NCI-H2196 (cell line): ENCODE measurements around the gene ARGFX.
"Not testable (repeated sequence)": the region's sequence is repeated elsewhere in the genome, so short reads cannot be mapped to it uniquely, and the experiment has no call there.

Experiments used
- DNase-seq: peaks from one replicate; lab custom pipeline; 2025; ENCODE audit not compliant: unreplicated experiment; lab: John Stamatoyannopoulos, UW

Gene ARGFX

GRCh38 chr3:121567649-121568048, at the start of gene ARGFX:
Gene ARGFX (plus strand): TSS chr3:121567949. CDS start chr3:121570714, 2,765 bp downstream.
- DNase-seq: no peak

- no peak for DNase-seq
These were observed 49.6 kb upstream of the ARGFX start for GRCh38 chr3:121517953-121518655.

GRCh38 chr3:121520510-121520909, 47.2 kb upstream of the ARGFX start:
- DNase-seq: no peak

GRCh38 chr3:121529308-121529707, 38.4 kb upstream of the ARGFX start:
- no peak for DNase-seq

- no peak for DNase-seq
These were observed 36.5 kb upstream of the ARGFX start for GRCh38 chr3:121531269-121531668.

- no peak for DNase-seq
These were observed 24.8 kb upstream of the ARGFX start for GRCh38 chr3:121542924-121543323.

GRCh38 chr3:121545049-121545573, 22.6 kb upstream of the ARGFX start:
- no peak for DNase-seq

GRCh38 chr3:121545574-121546455, 21.9 kb upstream of the ARGFX start, which contains the start of gene POLQ:
Gene POLQ (minus strand): TSS chr3:121545988. CDS start chr3:121545877, 111 bp downstream.
- DNase-seq: peak; percentile 98

- DNase-seq: no peak
These were observed 15.4 kb upstream of the ARGFX start for GRCh38 chr3:121552379-121552778.

GRCh38 chr3:121552797-121553196, 15.0 kb upstream of the ARGFX start:
- no peak for DNase-seq

GRCh38 chr3:121557426-121557934, 10.3 kb upstream of the ARGFX start:
- DNase-seq: no peak

- DNase-seq: no peak
These were observed 5.6 kb upstream of the ARGFX start for GRCh38 chr3:121562148-121562547.

GRCh38 chr3:121566773-121567172, 976 bp upstream of the ARGFX start:
- no peak for DNase-seq

- DNase-seq: no peak
These were observed 6.7 kb downstream of the ARGFX start for GRCh38 chr3:121574449-121574848.

- DNase-seq: no peak
These were observed 13.9 kb downstream of the ARGFX start for GRCh38 chr3:121581691-121582090.

GRCh38 chr3:121584418-121584817, 16.7 kb downstream of the ARGFX start:
- DNase-seq: no peak

GRCh38 chr3:121592856-121593702, 25.3 kb downstream of the ARGFX start, which contains the start of gene FBXO40:
Gene FBXO40 (plus strand): TSS chr3:121593379. CDS start chr3:121620576, 27,197 bp downstream.
- DNase-seq: peak; percentile 76

- DNase-seq: not testable (repeated sequence)
These were observed 26.1 kb downstream of the ARGFX start for GRCh38 chr3:121593806-121594205.

- DNase-seq: no peak
These were observed 27.1 kb downstream of the ARGFX start for GRCh38 chr3:121594850-121595249.

GRCh38 chr3:121595765-121596406, 28.1 kb downstream of the ARGFX start:
- DNase-seq: no peak
